HepG2 (cell line): ENCODE measurements around the gene ABI3. TPM values are rescaled to one million over a fixed set of nuclear protein-coding genes. Genes with fewer than 3 reads are reported as not detected.

Source experiments
- BRCA1 ChIP-seq: sonication (generic); formaldehyde crosslinking; IDR thresholded peaks from 2 replicates; pipeline ENCODE4 v1.4.0; 2020; ENCODE audit warnings: missing genetic modification reagents
- CBX2 ChIP-seq, 2 experiments: fragments of 200-600 bp in 1 of 2; sonication (generic); formaldehyde crosslinking in 1 of 2; IDR thresholded peaks; 2 replicates each; pipeline versions ENCODE4 v1.7.0 to v1.8.1; 2018 to 2022; ENCODE audit warnings: low read depth in 2 of 2, low read length in 1 of 2, mild to moderate bottlenecking in 1 of 2, missing genetic modification reagents in 1 of 2
- CHCHD3 ChIP-seq: sonication (generic); formaldehyde crosslinking; IDR thresholded peaks from 2 replicates; pipeline ENCODE4 v1.8.0; 2022; ENCODE audit warnings: mild to moderate bottlenecking, missing genetic modification reagents, moderate library complexity
- KIAA2018 ChIP-seq: sonication (generic); formaldehyde crosslinking; IDR thresholded peaks from 2 replicates; pipeline ENCODE4 v1.5.0; 2020; ENCODE audit warnings: mild to moderate bottlenecking, missing genetic modification reagents, borderline replicate concordance
- MATR3 ChIP-seq: sonication (generic); formaldehyde crosslinking; IDR thresholded peaks from 2 replicates; pipeline ENCODE4 v1.4.0; 2020; ENCODE audit warnings: missing genetic modification reagents
- MLX ChIP-seq: IDR thresholded peaks from 2 replicates; pipeline ENCODE4 v1.6.1; 2016
- NONO ChIP-seq, 2 experiments: fragments of 450-650 bp in 1 of 2; sonication (generic) in 1 of 2; formaldehyde crosslinking in 1 of 2; IDR thresholded peaks in 1 of 2; conservative IDR thresholded peaks in 1 of 2; 2 replicates each; pipeline versions ENCODE4 v1.6.1 to v1.8.0; 2017 to 2022; ENCODE audit warnings: mild to moderate bottlenecking in 1 of 2, missing genetic modification reagents in 1 of 2, moderate library complexity in 1 of 2
- SAFB2 ChIP-seq: sonication (generic); formaldehyde crosslinking; IDR thresholded peaks from 2 replicates; pipeline ENCODE4 v1.5.1; 2020; ENCODE audit warnings: missing genetic modification reagents, low read depth, mild to moderate bottlenecking, borderline replicate concordance
- SMC3 ChIP-seq: IDR thresholded peaks from 2 replicates; pipeline ENCODE4 v1.6.1; 2011; ENCODE audit warnings: low read length, improper control_type of control experiment
- SOX13 ChIP-seq, 3 experiments: fragments of 450-650 bp in 1 of 3; sonication (generic) in 1 of 3; formaldehyde crosslinking in 1 of 3; IDR thresholded peaks in 2 of 3; conservative IDR thresholded peaks in 1 of 3; 2 replicates each; pipeline versions ENCODE4 v1.5.0 to v1.6.1; 2016 to 2020; ENCODE audit warnings: antibody characterized with exemption in 1 of 3, mild to moderate bottlenecking in 1 of 3, missing compliant biosample characterization in 1 of 3, missing genetic modification reagents in 1 of 3, moderate library complexity in 1 of 3
- ZBTB3 ChIP-seq: sonication (generic); formaldehyde crosslinking; IDR thresholded peaks from 2 replicates; pipeline ENCODE4 v1.4.0; 2020; ENCODE audit warnings: low read depth, mild to moderate bottlenecking, moderate library complexity, missing genetic modification reagents, borderline replicate concordance
- ZFP36L1 ChIP-seq: sonication (generic); formaldehyde crosslinking; IDR thresholded peaks from 2 replicates; pipeline ENCODE4 v1.8.0; 2022; ENCODE audit warnings: mild to moderate bottlenecking, missing genetic modification reagents, moderate library complexity
- ZNF274 ChIP-seq: sonication (generic); formaldehyde crosslinking; IDR thresholded peaks from 2 replicates; pipeline ENCODE4 v1.5.1; 2020; ENCODE audit warnings: mild to moderate bottlenecking, missing genetic modification reagents
- ZNF432 ChIP-seq: sonication (generic); formaldehyde crosslinking; IDR thresholded peaks from 2 replicates; pipeline ENCODE4 v1.5.0; 2020; ENCODE audit warnings: missing genetic modification reagents, mild to moderate bottlenecking, borderline replicate concordance
- ZNF510 ChIP-seq: sonication (generic); formaldehyde crosslinking; IDR thresholded peaks from 2 replicates; pipeline ENCODE4 v1.4.0; 2020; ENCODE audit warnings: low read depth, mild to moderate bottlenecking, missing genetic modification reagents
- ZNF780A ChIP-seq: sonication (generic); formaldehyde crosslinking; IDR thresholded peaks from 2 replicates; pipeline ENCODE4 v1.8.0; 2022; ENCODE audit warnings: mild to moderate bottlenecking, missing genetic modification reagents, moderate library complexity
- polyA plus RNA-seq, 8 experiments: library from polyadenylated mRNA; depleted of rRNA in 3 of 8; stranded (reverse) in 7 of 8; unstranded in 1 of 8; fragments of >200 nt; fragmentation: Illumina TruSeq in 4 of 8; extraction: Trizol in 4 of 8; gene quantifications; 2 replicates each; pipeline versions ENCODE4 v1.2.1 to v1.2.3, GENCODE V29; 2011 to 2016; ENCODE audit warnings: low read depth in 4 of 8, missing spikeins in 1 of 8, mixed read lengths in 1 of 8; ENCODE audit not compliant: insufficient read depth in 1 of 8
- total RNA-seq, 5 experiments: library from RNA; depleted of rRNA; stranded (reverse); fragments of >200 nt; fragmentation: Illumina TruSeq; extraction: Trizol; gene quantifications; 2 replicates each; pipeline ENCODE4 v1.2.3, GENCODE V29; 2016; ENCODE audit warnings: low read depth in 1 of 5
- TF ChIP-seq, protein P1 (sequence below): sonication (generic); formaldehyde crosslinking; IDR thresholded peaks from 2 replicates; pipeline ENCODE4 v1.8.0; 2022; ENCODE audit warnings: missing genetic modification reagents, mild to moderate bottlenecking, borderline replicate concordance

ABI3 gene
- total and polyA plus RNA-seq, 2 of the 13 experiments (the other 11 are each of a cell fraction or from before 2014, with no cell fraction given): not detected

DNA sequence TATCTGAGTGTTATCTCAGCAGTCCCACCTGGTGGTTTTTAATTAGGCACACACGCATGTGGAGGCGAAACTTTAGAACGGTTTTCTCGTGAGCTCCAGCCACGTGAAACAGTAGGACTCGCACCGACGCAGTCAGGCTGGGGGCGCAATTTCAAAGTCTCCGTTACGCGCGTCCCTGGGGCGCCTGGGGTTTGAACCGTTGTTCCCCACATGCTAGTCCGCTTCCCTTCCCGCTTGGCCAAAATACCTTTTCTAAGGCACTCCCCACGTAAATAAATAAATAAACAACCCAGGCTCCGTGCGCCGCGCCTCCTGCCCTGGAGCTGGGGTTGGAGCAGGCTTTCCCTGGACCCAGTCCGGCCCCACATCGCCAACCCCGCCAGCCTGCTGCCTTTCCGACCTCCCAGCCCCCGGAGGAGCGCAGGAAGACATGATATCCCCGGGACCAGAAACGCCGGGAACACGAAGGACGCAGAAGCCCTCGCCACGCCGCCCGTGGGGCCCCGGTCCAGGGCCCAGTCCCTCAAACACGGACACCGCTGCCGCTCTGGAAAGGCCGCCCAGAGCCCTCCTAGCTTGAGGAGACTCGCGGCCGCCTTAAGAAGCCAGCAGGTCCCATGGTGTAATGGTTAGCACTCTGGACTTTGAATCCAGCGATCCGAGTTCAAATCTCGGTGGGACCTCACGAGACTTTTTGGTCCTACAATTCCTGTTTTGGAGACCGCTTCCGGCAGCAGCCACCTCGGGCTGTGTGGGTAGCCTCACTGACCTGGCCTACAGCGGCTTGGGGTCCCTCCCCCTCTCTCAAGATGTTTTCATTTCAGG lies 18.4 kb upstream of the ABI3 start (continued):
- TF ChIP-seq KIAA2018 (CRISPR knock-in tag): peak; percentile 85; the same call in 1 of the 2 replicates
- no peak for TF ChIP-seq MATR3
- TF ChIP-seq ZNF432 (CRISPR knock-in tag): no peak
- peak; percentile 66; the same call in 1 of the 2 replicates for TF ChIP-seq ZBTB3 (CRISPR knock-in tag)
- TF ChIP-seq MLX (CRISPR knock-in tag): peak; percentile 59; the same call in 1 of the 2 replicates
- TF ChIP-seq CBX2 (IDR thresholded peaks at IDR 0.05; ENCODE audit: low read depth, low read length): no peak
- TF ChIP-seq CBX2 (CRISPR knock-in tag; IDR thresholded peaks at IDR 0.05; ENCODE audit: low read depth): peak; percentile 97
- TF ChIP-seq ZNF510 (CRISPR knock-in tag): peak; percentile 94; the same call in 1 of the 2 replicates
- TF ChIP-seq BRCA1 (CRISPR knock-in tag): peak; percentile 53; the same call in 1 of the 2 replicates
- TF ChIP-seq, protein P1, sequence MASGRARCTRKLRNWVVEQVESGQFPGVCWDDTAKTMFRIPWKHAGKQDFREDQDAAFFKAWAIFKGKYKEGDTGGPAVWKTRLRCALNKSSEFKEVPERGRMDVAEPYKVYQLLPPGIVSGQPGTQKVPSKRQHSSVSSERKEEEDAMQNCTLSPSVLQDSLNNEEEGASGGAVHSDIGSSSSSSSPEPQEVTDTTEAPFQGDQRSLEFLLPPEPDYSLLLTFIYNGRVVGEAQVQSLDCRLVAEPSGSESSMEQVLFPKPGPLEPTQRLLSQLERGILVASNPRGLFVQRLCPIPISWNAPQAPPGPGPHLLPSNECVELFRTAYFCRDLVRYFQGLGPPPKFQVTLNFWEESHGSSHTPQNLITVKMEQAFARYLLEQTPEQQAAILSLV (CRISPR knock-in tag): peak; percentile 82
- TF ChIP-seq SAFB2 (CRISPR knock-in tag): no peak; the same call in 1 of the 2 replicates
- TF ChIP-seq ZNF274 (CRISPR knock-in tag): peak; percentile 86
- TF ChIP-seq SOX13 (IDR thresholded peaks at IDR 0.05): peak; percentile 53; the same call in 1 of the 2 replicates
- peak in 1 of 2 experiments; percentile 57; a peak in 2 of 4 replicates for TF ChIP-seq SOX13 (CRISPR knock-in tag; conservative IDR thresholded peaks at IDR 0.05 in 1 of 2, IDR thresholded peaks at IDR 0.05 in 1 of 2)
- TF ChIP-seq SMC3: no peak
- 0 out of 2 replicates have a peak, but pooled peaks have one; percentile 86 for TF ChIP-seq CHCHD3 (CRISPR knock-in tag)
- no peak for TF ChIP-seq ZNF780A
- no peak for TF ChIP-seq NONO (IDR thresholded peaks at IDR 0.05)
- peak; percentile 33; the same call in 1 of the 2 replicates for TF ChIP-seq NONO (CRISPR knock-in tag; conservative IDR thresholded peaks at IDR 0.05)
- peak; percentile 96; the same call in 1 of the 2 replicates for TF ChIP-seq ZFP36L1 (CRISPR knock-in tag)
